NCI-H2029 (cell line): ENCODE data around the gene NRN1L.
"Not testable (repeated sequence)": the region's sequence is repeated elsewhere in the genome, so short reads cannot be mapped to it uniquely, and the experiment has no call there.

Experiments used
- DNase-seq: peaks from one replicate; lab custom pipeline; 2025; lab: John Stamatoyannopoulos, UW

NRN1L gene

DNA sequence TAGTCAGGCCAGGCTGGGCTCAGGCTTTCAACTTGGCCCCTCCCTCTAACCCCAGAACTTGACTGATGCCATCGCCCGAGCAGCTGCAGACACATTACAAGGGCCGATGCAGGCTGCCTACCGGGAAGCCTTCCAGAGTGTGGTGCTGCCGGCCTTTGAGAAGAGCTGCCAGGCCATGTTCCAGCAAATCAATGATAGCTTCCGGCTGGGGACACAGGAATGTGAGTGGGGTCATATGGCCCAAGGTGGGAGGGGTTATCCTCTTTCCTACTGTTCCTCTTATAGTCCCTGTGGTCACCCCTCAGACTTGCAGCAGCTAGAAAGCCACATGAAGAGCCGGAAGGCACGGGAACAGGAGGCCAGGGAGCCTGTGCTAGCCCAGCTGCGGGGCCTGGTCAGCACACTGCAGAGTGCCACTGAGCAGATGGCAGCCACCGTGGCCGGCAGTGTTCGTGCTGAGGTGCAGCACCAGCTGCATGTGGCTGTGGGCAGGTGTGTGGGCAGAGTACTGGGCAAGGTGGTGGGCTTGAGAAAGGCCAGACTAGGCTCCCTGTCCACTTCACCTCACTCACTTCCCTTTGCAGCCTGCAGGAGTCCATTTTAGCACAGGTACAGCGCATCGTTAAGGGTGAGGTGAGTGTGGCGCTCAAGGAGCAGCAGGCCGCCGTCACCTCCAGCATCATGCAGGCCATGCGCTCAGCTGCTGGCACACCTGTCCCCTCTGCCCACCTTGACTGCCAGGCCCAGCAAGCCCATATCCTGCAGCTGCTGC lies 2.1 kb upstream of the NRN1L start:
- no peak for DNase-seq

DNA sequence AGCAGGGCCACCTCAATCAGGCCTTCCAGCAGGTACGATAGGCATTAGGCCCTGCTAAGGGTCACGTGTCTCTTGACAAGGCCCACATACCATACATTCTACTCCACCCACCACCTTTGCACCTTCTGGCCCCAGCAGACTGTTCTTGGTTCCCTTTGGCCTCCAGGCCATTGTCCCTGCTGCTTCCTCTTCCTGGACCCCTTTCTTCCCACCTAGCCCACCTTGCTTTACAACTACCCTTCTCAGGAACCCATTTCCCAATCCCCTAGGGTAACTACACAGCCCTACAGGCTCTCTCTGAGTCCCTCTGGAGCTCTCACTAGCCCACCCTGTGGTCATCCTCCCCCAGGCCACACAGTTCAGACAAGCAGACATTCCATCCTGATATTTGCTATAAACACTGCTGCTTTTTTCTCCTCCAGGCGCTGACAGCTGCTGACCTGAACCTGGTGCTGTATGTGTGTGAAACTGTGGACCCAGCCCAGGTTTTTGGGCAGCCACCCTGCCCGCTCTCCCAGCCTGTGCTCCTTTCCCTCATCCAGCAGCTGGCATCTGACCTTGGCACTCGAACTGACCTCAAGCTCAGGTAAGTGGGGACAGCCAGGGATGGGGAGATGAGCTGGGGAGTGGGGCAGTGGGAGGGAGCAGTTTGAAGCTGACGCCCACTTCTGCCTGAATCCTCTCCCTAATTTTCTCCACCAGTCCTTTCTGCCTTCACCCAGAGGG lies 1.4 kb upstream of the NRN1L start:
- DNase-seq: no peak

GRCh38 chr16:67883872-67884261 lies 818 bp upstream of the NRN1L start:
- peak; percentile 37 for DNase-seq

DNA sequence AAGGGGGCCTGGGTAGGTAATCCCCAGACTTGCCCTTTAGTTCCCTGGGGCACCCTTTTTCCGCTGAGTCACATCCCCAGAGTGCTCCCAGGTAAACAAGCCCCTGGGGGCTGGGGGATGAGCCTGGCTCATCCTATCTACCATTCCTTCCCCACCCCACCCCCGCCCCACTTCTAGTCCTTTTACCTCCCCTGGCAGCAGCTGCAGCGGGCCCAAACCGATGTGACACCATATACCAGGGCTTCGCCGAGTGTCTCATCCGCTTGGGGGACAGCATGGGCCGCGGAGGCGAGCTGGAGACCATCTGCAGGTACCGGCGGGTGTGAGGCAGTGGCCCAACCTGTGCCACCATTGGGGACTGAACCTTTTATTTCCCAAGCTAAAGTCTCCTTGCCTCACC lies 860 bp downstream of the NRN1L start:
- no peak for DNase-seq

DNA sequence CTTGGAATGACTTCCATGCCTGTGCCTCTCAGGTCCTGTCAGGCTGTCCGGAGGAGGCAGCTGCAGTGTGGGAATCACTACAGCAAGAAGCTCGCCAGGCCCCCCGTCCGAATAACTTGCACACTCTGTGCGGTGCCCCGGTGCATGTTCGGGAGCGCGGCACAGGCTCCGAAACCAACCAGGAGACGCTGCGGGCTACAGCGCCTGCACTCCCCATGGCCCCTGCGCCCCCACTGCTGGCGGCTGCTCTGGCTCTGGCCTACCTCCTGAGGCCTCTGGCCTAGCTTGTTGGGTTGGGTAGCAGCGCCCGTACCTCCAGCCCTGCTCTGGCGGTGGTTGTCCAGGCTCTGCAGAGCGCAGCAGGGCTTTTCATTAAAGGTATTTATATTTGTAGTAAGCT lies 1.3 kb downstream of the NRN1L start:
- DNase-seq: no peak

- DNase-seq: no peak
These were observed 1.7 kb downstream of the NRN1L start for GRCh38 chr16:67886387-67886786.

- DNase-seq: no peak
These were observed 3.6 kb downstream of the NRN1L start for GRCh38 chr16:67888331-67888730.

DNA sequence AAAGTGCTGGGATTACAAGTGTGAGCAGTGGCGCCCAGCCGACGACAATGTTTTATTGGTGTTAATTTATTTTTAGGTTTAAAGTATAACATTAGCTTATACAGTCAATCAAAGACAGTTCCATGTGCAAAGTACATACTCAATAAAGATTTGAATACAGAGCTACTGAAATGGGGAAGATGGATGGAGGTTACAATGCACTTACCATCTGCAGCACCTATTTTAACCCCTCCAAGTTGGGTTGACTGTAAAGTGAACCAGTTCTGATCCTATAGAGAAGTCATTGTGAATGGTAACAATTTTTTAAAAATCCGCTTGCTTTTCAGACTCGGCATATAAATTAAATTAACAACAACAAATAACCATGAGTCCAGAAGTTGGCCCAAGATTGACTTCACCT lies 7.7 kb downstream of the NRN1L start:
- no peak for DNase-seq

- DNase-seq: peak; percentile 85
These were observed 8.4 kb downstream of the NRN1L start, which contains the start of gene PSKH1 for GRCh38 chr16:67892899-67893742. Gene PSKH1, plus strand, starts transcription at chr16:67893254. Its CDS starts 15,496 bp downstream, at chr16:67908750.

DNA sequence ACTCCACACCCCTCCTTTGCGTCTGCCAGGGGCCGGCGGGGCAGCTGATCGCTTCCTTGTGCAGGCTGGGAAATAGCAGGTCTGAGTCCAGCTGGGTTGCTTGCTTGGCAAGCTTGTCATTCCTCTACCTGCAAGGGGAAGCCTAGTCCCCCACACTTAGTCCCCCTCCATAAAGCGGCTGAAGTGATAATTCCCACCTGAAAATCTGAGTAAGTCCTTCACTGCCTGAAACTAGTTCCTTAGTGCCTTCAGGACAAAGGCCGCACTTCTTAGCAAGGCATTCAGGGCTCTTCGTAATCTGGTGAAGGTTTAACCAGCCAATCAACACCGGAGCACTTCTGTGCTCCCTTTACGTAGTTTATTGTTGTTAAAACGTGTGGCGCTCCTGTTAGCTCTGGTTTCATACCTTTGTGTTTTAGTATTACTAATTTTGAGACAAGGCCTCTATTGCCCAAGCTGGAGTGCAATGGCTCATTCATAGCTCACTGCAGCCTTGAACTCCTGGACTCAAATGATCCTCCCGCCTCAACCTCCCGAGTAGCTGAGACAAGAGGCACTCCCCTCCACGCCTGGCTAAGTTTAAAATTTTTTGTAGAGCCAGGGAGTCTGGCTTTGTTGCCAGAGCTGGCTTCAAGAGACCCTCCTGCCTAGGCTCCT lies 9.2 kb downstream of the NRN1L start:
- DNase-seq: no peak

- no peak for DNase-seq
These were observed 12.5 kb downstream of the NRN1L start for GRCh38 chr16:67897231-67897630.

DNA sequence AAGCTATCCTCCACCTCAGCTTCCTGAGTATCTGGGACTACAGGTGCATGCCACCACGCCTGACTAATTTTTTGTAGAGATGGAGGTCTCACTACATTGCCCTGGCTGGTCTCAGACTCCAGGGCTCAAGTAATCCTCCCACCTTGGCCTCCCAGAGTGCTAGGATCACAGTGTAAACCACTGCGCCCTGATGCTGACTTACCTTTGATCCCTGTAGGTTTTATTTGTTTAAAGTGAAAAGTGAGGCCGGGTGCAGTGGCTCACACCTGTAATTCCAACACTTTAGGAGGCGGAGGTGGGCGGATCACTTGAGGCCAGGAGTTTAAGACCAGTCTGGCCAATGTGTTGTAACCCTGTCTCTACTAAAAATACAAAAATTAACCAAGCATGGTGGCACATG lies 17.0 kb downstream of the NRN1L start:
- no peak for DNase-seq

DNA sequence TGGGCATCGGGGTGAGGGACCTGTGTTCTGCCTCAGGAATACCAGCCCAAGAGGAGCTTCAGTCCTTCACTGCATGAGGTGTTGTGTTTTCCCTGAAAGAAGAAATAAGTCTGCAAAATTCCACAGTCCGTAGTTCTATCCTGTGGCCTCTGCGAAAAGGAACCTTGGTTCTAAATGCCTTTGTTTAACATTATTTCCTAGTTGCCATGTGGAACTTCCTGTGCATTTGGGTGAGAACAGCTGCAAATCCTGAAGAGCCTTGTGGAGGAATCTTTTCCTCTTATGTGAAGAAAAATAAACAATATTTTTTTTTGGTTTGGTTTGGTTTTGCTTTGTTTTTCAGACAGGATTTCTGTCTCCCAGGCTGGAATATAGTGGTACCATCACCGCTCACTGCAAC lies 18.1 kb downstream of the NRN1L start:
- no peak for DNase-seq

DNA sequence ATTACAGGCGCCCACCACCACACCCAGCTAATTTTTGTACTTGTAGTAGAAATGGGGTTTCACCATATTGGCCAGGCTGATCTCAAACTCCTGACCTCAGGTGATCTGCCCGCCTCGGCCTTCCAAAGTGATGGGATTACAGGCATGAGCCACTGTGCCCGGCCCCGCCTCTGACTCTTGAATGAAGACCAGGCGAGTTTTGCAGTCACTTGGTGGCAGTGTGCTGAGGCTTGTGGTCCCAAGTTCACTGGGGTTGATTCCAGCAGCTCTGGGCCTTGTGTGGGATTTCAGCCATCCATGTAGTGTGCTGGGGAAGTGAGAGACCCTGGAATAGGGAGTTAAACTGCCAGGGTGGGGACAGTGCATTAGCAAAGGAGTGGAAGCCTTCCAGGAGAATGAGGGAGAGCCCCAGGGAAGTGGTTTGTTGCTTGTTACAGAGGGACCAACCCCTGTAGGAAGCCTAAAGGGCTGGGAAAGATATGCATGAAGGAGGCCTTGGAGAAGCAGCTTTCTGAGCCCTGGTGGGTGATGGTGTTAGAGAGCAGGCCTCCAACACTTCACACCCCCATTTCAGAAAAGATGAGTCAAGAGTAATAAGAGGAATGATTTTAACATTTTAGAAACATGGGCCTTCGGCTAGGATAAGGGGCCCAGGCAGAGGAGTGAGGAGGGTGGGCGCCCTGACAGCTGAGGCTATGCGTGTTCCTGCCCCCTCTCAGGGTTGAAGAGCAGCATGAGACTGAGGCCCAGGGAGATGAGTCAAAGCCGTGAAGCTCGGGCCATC lies 22.9 kb downstream of the NRN1L start:
- no peak for DNase-seq

DNA sequence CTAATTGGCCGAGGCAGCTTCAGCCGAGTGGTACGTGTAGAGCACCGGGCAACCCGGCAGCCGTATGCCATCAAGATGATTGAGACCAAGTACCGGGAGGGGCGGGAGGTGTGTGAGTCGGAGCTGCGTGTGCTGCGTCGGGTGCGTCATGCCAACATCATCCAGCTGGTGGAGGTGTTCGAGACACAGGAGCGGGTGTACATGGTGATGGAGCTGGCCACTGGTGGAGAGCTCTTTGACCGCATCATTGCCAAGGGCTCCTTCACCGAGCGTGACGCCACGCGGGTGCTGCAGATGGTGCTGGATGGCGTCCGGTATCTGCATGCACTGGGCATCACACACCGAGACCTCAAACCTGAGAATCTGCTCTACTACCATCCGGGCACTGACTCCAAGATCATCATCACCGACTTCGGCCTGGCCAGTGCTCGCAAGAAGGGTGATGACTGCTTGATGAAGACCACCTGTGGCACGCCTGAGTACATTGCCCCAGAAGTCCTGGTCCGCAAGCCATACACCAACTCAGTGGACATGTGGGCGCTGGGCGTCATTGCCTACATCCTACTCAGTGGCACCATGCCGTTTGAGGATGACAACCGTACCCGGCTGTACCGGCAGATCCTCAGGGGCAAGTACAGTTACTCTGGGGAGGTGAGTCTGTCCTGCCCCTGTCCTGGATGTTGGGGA lies 24.5 kb downstream of the NRN1L start:
- DNase-seq: no peak

- no peak for DNase-seq
These were observed 25.5 kb downstream of the NRN1L start for GRCh38 chr16:67910158-67910557.

DNA sequence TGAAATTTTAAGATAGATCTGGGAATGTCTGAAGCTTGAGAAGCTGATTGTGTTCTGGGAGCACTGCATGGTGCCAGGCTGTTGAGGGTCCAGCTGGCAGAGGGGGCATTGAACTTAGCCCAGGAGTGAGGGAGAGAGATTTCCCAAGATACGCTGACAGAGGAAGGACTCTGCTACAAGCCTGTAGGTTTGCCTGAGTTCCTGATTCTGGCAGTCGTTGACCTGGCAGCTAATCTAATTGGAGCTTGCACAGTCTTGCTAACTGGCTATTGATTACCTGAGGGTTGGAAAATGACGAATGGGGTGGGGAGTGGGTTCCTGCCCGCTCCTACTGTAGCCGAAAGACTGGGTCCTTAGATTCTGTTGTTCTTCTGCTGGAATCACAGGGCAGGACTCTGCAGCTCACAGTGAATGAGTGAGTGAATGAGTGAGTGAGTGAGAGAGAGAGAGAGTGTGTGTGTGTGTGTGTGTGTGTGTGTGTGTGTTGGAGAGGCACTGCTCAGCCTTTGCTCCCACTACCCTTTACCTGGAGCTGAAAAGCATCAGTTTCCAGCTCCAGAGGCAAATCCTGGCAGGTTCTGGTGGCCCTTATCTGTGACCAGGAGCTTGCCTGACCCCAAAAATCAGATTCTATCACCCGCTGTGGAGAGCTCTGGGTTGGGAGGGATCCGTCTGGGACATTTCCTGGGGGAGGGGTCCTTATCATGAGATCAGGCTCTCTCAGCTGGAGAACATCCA lies 30.2 kb downstream of the NRN1L start:
- no peak for DNase-seq

DNA sequence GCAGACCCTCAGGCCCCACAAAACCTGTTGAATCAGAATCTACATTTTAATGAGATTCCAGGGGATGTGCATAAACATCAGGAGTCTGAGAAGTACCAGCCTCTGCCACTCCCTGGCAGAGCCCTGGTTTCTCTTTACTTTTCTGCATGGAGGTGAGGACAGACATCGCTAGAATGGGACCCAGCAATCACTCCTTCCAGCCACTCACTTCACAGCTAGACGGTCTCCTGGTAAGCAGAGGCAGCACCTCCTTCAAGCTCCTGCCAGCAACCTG lies 30.7 kb downstream of the NRN1L start:
- DNase-seq: not testable (repeated sequence)

DNA sequence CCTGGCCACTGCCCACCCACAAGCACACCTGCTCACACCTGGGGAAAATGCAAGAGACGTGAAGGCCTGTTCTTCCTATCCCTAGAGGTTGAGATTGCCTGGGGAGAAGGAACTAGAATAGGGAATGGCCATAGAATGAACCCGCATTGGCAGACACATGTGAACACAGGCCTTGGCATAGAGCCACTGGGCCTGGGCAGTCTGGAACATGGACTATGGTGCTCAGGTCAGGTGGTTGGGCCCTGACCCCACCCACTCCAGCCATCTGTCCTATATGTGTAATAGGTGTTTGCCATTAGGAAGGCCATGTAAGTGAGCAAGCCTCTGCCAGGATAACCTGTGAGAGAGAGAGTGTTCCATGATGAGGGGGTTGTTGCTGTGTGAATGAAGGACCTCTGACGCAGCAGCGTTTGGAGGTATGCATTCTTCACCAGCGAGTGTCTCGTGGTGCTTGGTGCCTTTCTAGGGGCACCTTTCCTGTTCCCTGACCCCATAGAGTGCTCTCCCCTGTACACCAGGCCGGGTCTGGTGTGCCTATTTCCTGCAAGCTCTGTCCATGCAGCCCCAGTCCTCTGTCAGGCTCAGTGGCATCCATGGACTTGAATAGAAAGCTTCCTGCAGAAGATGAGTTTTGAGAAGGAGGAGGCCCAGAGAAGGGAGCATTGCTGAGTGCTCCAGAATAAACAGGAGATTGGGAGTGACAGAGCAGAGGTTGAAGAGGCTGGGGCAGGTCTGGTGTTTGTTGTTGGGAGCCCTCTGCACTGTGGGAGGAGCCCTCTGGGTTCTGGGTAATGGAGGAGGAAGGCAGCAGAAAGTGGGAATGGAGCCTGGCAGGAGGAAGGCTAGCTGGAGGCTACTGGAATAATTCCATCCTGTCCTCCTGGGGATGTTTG lies 31.4 kb downstream of the NRN1L start:
- DNase-seq: no peak
